MM.1S (cell line): ENCODE results near the gene TMEM154.

Source experiments
- DNase-seq: peaks from one replicate; pipeline ENCODE4 v3.0.0-alpha.2; 2015
- H2AFZ ChIP-seq: fragments of 300-600 bp; sonication (generic); 2 replicates; pipeline ENCODE4 v1.6.0; 2016; ENCODE audit warnings: antibody characterized with exemption, low read length
- H3F3A ChIP-seq: fragments of 300-600 bp; sonication (generic); 2 replicates; pipeline ENCODE4 v1.6.1; 2016; ENCODE audit warnings: mild to moderate bottlenecking, antibody characterized with exemption, low read length, moderate library complexity, mixed read lengths; ENCODE audit not compliant: insufficient read depth
- H3K27ac ChIP-seq: fragments of 300-600 bp; sonication (generic); 2 replicates; pipeline ENCODE4 v1.5.1; 2016; ENCODE audit warnings: mild to moderate bottlenecking, low read length
- H3K27me3 ChIP-seq: fragments of 300-600 bp; sonication (generic); replicated peaks from 2 replicates; pipeline ENCODE4 v1.6.0; 2016; ENCODE audit warnings: low read length; ENCODE audit not compliant: insufficient read depth
- H3K36me3 ChIP-seq: fragments of 300-600 bp; sonication (generic); replicated peaks from 2 replicates; pipeline ENCODE4 v1.6.1; 2016; ENCODE audit warnings: mild to moderate bottlenecking, low read length, mixed read lengths; ENCODE audit not compliant: insufficient read depth
- H3K4me1 ChIP-seq: fragments of 300-600 bp; sonication (generic); 2 replicates; pipeline ENCODE4 v1.6.1; 2016; ENCODE audit warnings: low read length, mixed read lengths
- H3K4me2 ChIP-seq: fragments of 300-600 bp; sonication (generic); 2 replicates; pipeline ENCODE4 v1.6.0; 2016; ENCODE audit warnings: low read depth, low read length
- H3K4me3 ChIP-seq: fragments of 300-600 bp; sonication (generic); 2 replicates; pipeline ENCODE4 v1.5.1; 2016; ENCODE audit warnings: low read length, mixed read lengths
- H3K79me2 ChIP-seq: fragments of 300-600 bp; sonication (generic); 2 replicates; pipeline ENCODE4 v1.6.1; 2016; ENCODE audit warnings: mixed run types, low read length, mixed read lengths
- H3K9ac ChIP-seq: fragments of 300-600 bp; sonication (generic); 2 replicates; pipeline ENCODE4 v1.6.1; 2016; ENCODE audit warnings: low read length, mixed read lengths
- H3K9me2 ChIP-seq: fragments of 300-600 bp; sonication (generic); replicated peaks from 2 replicates; pipeline ENCODE4 v1.6.1; 2016; ENCODE audit warnings: mild to moderate bottlenecking, low read length, mixed read lengths; ENCODE audit not compliant: insufficient read depth
- H3K9me3 ChIP-seq: fragments of 300-600 bp; sonication (generic); replicated peaks from 2 replicates; pipeline ENCODE4 v1.6.1; 2016; ENCODE audit warnings: mild to moderate bottlenecking, low read length, mixed read lengths; ENCODE audit not compliant: insufficient read depth
- H4K20me1 ChIP-seq: fragments of 300-600 bp; sonication (generic); 2 replicates; pipeline ENCODE4 v1.6.1; 2016; ENCODE audit warnings: mild to moderate bottlenecking, low read length, moderate library complexity, mixed read lengths; ENCODE audit not compliant: insufficient read depth
- EZH2 ChIP-seq: fragments of 300-600 bp; sonication (generic); optimal IDR thresholded peaks from 2 replicates; pipeline ENCODE3; 2017; ENCODE audit warnings: low read depth, mild to moderate bottlenecking, antibody characterized with exemption, low read length, mixed read lengths
- EZH2phosphoT487 ChIP-seq: fragments of 300-600 bp; sonication (generic); IDR thresholded peaks from 2 replicates; pipeline ENCODE4 v1.6.1; 2018; ENCODE audit warnings: antibody characterized with exemption, low read length
- TF ChIP-seq, protein P1 (sequence below): fragments of 300-600 bp; sonication (generic); IDR thresholded peaks from 2 replicates; pipeline ENCODE4 v1.5.1; 2016; ENCODE audit warnings: antibody characterized with exemption, low read length, mixed read lengths

Gene TMEM154

DNA sequence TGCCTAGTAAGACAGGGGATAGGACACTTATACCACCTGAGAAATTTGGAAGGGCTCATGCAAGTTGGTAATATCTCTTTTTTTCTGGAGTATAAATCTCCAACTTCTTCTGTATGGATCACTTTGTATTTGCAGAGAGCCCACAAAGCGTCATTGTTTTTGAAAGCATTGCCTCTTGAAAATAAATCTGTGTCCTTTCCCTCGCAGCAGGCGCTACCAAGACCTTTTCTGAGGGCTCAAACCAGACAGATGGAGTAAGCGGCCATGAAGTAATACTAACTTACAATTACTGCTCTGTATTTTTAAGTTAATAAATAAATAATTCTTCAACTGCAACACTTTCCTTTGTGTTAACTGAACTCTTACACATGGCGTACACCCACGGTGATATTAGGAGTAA lies 87.9 kb downstream of the TMEM154 start:
- H3K9ac ChIP-seq, result no peak overlapping the region
- H3F3A ChIP-seq, result no peaks in the 10 kb centered on the region
- no peaks in the 10 kb centered on the region for H3K79me2 ChIP-seq
- no peaks in the 10 kb centered on the region for H3K36me3 ChIP-seq
- H3K9me3 ChIP-seq, result no peaks in the 10 kb centered on the region
- H3K4me2 ChIP-seq, result no peak overlapping the region
- TF ChIP-seq, protein P1, sequence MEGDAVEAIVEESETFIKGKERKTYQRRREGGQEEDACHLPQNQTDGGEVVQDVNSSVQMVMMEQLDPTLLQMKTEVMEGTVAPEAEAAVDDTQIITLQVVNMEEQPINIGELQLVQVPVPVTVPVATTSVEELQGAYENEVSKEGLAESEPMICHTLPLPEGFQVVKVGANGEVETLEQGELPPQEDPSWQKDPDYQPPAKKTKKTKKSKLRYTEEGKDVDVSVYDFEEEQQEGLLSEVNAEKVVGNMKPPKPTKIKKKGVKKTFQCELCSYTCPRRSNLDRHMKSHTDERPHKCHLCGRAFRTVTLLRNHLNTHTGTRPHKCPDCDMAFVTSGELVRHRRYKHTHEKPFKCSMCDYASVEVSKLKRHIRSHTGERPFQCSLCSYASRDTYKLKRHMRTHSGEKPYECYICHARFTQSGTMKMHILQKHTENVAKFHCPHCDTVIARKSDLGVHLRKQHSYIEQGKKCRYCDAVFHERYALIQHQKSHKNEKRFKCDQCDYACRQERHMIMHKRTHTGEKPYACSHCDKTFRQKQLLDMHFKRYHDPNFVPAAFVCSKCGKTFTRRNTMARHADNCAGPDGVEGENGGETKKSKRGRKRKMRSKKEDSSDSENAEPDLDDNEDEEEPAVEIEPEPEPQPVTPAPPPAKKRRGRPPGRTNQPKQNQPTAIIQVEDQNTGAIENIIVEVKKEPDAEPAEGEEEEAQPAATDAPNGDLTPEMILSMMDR, result no peak
- no peak for TF ChIP-seq EZH2
- no peak for TF ChIP-seq EZH2phosphoT487
- H3K27ac ChIP-seq, result no peak overlapping the region
- no peaks in the 10 kb centered on the region for H3K9me2 ChIP-seq
- DNase-seq, result no peak
- no peaks in the 10 kb centered on the region for H4K20me1 ChIP-seq
- H2AFZ ChIP-seq, result no peak overlapping the region
- H3K27me3 ChIP-seq, result no peaks in the 10 kb centered on the region
- H3K4me3 ChIP-seq, result no peak overlapping the region
- H3K4me1 ChIP-seq, result peaks cover 38% of the 10 kb centered on the region

DNA sequence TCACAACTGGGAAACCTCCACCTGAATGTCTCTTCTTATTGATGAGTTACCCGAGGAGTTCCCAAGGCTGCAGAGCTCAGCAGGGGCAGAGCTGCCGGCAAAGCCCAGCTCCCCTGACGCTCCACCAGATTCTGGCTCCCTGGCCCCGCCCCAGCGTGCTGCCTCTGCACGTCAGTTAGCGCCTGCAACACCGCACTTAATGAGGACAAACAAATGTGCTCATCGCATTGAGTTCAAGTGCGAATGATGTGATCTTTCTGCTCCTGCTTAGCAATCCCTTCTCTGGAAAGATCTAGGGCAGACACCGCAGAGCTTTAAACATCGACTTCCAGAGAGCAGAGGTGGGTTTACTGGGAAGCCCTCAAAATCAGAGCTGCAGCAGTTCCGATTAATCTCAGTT lies 88.4 kb downstream of the TMEM154 start:
- no peaks in the 10 kb centered on the region for H3K9me2 ChIP-seq
- H3K27me3 ChIP-seq, result no peaks in the 10 kb centered on the region
- no peak for DNase-seq
- no peaks in the 10 kb centered on the region for H4K20me1 ChIP-seq
- H3K4me3 ChIP-seq, result no peak overlapping the region
- no peaks in the 10 kb centered on the region for H3K36me3 ChIP-seq
- H3K9ac ChIP-seq, result no peak overlapping the region
- no peaks in the 10 kb centered on the region for H3K79me2 ChIP-seq
- H2AFZ ChIP-seq, result no peak overlapping the region
- H3K27ac ChIP-seq, result no peak overlapping the region
- H3K4me1 ChIP-seq, result peaks cover 39% of the 10 kb centered on the region
- no peak overlapping the region for H3K4me2 ChIP-seq
- no peaks in the 10 kb centered on the region for H3K9me3 ChIP-seq
- TF ChIP-seq EZH2phosphoT487 (no peak), EZH2 (no peak)
- TF ChIP-seq, protein P1, result no peak
- no peaks in the 10 kb centered on the region for H3F3A ChIP-seq

DNA sequence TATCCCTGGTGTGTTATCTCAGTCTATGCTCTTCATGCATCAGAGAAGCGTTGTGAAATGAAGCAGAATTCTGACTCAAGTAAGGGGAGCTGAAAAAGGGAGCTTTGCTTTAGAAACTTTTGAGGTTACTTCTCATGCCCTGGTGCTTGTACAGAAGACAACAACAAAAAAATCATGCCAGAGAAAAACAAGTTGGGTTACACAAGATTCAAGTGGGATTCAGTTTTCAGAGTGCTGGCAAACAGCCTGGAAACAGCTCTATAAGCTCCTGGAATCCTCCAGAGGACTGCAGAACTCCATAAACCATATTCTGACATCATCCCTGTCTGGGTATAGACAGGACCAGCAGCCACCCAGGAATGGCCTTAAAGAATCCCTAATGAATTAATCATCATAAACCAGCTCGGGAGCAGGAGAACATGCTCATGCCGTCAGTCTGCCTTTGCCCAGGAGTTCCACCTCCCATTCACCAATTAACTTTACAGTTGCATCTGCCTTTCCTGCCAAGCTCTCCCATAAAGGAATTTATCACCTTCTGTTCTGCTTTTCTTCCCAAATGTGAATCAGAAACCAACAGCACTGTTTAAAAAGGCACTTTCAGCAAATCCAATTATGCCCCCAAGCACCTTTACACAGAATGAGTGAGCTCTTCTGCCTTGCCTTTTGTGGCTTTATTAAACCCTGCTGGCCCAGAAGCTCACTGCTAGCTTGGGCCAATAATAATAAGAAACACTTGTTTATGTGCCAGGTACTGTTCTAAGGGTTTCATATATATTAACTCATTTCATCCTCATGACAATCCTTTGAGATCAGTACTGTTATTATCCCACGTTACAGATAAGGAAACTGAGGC lies 89.4 kb downstream of the TMEM154 start:
- no peak for DNase-seq
- Histone ChIP-seq H3K9me3 (no peaks in the 10 kb centered on the region), H3F3A (peaks cover 7% of the 10 kb centered on the region), H3K4me2 (no peak overlapping the region), H3K9me2 (no peaks in the 10 kb centered on the region), H3K79me2 (no peaks in the 10 kb centered on the region), H3K36me3 (no peaks in the 10 kb centered on the region), H3K4me3 (no peak overlapping the region), H3K27ac (no peak overlapping the region), H3K4me1 (peaks cover 48% of the 10 kb centered on the region), H3K27me3 (no peaks in the 10 kb centered on the region), H3K9ac (no peak overlapping the region), H2AFZ (no peak overlapping the region), H4K20me1 (no peaks in the 10 kb centered on the region)
- TF ChIP-seq EZH2, result no peak
- TF ChIP-seq, protein P1, result no peak
- TF ChIP-seq EZH2phosphoT487, result no peak
